Panc1 (cell line): ENCODE data around the gene DPM2.

Source experiments
- CTCF ChIP-seq: fragments of 450-650 bp; IDR thresholded peaks from 2 replicates; pipeline ENCODE4 v1.5.1; 2017; ENCODE audit warnings: mild to moderate bottlenecking
- POLR2AphosphoS5 ChIP-seq: IDR thresholded peaks from 2 replicates; pipeline ENCODE4 v1.6.1; 2012; ENCODE audit warnings: mild to moderate bottlenecking, low read depth, low read length, moderate library complexity
- SIN3A ChIP-seq: IDR thresholded peaks from 2 replicates; pipeline ENCODE4 v1.6.1; 2012; ENCODE audit warnings: low read depth, mild to moderate bottlenecking, low read length, moderate library complexity, borderline replicate concordance; ENCODE audit not compliant: insufficient read depth
- TF ChIP-seq, protein P1 (sequence below), 2 experiments: IDR thresholded peaks; 2 replicates each; pipeline ENCODE4 v1.6.1; 2011 to 2012; ENCODE audit warnings: low read depth in 2 of 2, control low read depth in 1 of 2, low read length in 1 of 2, mild to moderate bottlenecking in 1 of 2, moderate library complexity in 1 of 2; ENCODE audit not compliant: insufficient read depth in 1 of 2

- TF ChIP-seq CTCF (no peak), SIN3A (no peak), POLR2AphosphoS5 (no peak)
- TF ChIP-seq, protein P1, sequence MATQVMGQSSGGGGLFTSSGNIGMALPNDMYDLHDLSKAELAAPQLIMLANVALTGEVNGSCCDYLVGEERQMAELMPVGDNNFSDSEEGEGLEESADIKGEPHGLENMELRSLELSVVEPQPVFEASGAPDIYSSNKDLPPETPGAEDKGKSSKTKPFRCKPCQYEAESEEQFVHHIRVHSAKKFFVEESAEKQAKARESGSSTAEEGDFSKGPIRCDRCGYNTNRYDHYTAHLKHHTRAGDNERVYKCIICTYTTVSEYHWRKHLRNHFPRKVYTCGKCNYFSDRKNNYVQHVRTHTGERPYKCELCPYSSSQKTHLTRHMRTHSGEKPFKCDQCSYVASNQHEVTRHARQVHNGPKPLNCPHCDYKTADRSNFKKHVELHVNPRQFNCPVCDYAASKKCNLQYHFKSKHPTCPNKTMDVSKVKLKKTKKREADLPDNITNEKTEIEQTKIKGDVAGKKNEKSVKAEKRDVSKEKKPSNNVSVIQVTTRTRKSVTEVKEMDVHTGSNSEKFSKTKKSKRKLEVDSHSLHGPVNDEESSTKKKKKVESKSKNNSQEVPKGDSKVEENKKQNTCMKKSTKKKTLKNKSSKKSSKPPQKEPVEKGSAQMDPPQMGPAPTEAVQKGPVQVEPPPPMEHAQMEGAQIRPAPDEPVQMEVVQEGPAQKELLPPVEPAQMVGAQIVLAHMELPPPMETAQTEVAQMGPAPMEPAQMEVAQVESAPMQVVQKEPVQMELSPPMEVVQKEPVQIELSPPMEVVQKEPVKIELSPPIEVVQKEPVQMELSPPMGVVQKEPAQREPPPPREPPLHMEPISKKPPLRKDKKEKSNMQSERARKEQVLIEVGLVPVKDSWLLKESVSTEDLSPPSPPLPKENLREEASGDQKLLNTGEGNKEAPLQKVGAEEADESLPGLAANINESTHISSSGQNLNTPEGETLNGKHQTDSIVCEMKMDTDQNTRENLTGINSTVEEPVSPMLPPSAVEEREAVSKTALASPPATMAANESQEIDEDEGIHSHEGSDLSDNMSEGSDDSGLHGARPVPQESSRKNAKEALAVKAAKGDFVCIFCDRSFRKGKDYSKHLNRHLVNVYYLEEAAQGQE (IDR thresholded peaks at IDR 0.05; ENCODE audit: insufficient read depth in 1 of 2, low read depth in 2 of 2, low read length in 1 of 2): no peak
Observed at GRCh38 chr9:127913682-127914081, 24.0 kb downstream of the DPM2 start.
